SKM-1 (cell line): ENCODE results near the gene CTNNBL1.

ENCODE experiments used
- DNase-seq: peaks from one replicate; lab custom pipeline; 2025; ENCODE audit not compliant: unreplicated experiment; lab: John Stamatoyannopoulos, UW

CTNNBL1 gene

GRCh38 chr20:37896932-37897548 lies 203.2 kb downstream of the CTNNBL1 start:
- DNase-seq: no peak

- no peak for DNase-seq
Observed at GRCh38 chr20:37898233-37899104, 204.6 kb downstream of the CTNNBL1 start.

- DNase-seq: no peak
Observed at GRCh38 chr20:37899105-37900045, 205.5 kb downstream of the CTNNBL1 start.

- no peak for DNase-seq
Observed at GRCh38 chr20:37901240-37901639, 207.4 kb downstream of the CTNNBL1 start.

- DNase-seq: no peak
Observed at GRCh38 chr20:37901654-37902503, 208.0 kb downstream of the CTNNBL1 start.

GRCh38 chr20:37902504-37903313 lies 208.9 kb downstream of the CTNNBL1 start, which contains the start of gene VSTM2L:
VSTM2L (plus strand) TSS chr20:37903127; CDS start chr20:37903351, 224 bp downstream.
- no peak for DNase-seq

- DNase-seq: no peak
Observed at GRCh38 chr20:37903317-37904007, 209.6 kb downstream of the CTNNBL1 start.

GRCh38 chr20:37904008-37904642 lies 210.3 kb downstream of the CTNNBL1 start:
- DNase-seq: no peak

GRCh38 chr20:37904845-37905373 lies 211.1 kb downstream of the CTNNBL1 start:
- no peak for DNase-seq

GRCh38 chr20:37905671-37906613 lies 212.1 kb downstream of the CTNNBL1 start:
- DNase-seq: no peak

- no peak for DNase-seq
Observed at GRCh38 chr20:37907330-37907676, 213.5 kb downstream of the CTNNBL1 start.

- no peak for DNase-seq
Observed at GRCh38 chr20:37907677-37908401, 214.0 kb downstream of the CTNNBL1 start.

- no peak for DNase-seq
Observed at GRCh38 chr20:37911261-37911660, 217.4 kb downstream of the CTNNBL1 start.

GRCh38 chr20:37911838-37912281 lies 218.0 kb downstream of the CTNNBL1 start:
- DNase-seq: no peak

- DNase-seq: no peak
Observed at GRCh38 chr20:37912874-37913273, 219.0 kb downstream of the CTNNBL1 start.

- no peak for DNase-seq
Observed at GRCh38 chr20:37913567-37914366, 219.9 kb downstream of the CTNNBL1 start.
